Iris pigment epithelial cell (primary cell): ENCODE data around the gene CFAP97D1.

Source experiments
- DNase-seq: peaks from one replicate; pipeline ENCODE4 v3.0.0-alpha.2; 2011; ENCODE audit warnings: low read depth

CFAP97D1 gene

DNA sequence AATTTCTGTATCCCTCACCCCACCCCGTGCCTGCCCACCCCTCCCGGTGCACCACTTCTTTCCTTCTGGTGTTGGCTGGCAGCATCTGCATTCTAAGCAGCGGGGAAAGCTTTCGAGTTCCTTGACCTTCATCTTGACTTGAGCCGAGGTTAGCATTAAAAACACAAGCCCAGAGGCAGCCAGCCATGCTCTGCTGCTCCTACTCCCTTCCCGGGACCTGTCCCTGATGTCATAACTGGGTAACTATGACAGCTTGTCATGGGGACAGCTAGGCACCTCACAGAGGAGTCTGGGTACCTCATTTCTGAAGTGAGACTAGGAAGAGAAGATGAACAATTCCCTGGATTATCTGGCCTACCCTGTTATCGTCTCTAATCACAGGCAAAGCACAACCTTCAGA lies at the start of gene CFAP97D1:
TSS of gene CFAP97D1 (plus strand) at position 301 of the 400 bp plus-strand sequence. CDS start at position 329, 28 bp downstream.
- DNase-seq, result no peak

DNA sequence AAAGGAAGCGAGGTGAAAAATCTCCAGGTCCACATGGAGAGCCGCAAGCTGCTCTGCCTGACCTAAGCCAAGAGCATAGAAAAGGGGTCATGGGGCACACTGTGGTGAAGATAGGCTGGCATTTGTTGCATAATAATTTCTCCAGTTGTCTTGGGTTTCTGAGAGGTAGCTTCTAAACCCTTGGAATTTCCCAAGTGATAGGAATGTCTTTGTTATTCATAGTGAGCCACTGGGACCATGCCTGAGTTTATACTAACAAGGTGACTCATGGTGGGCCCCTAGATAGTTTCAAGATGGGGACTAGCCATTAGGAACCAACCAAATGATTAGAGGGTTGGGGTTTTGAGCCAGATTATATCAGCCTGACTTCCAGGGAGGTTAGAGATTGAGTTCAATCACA lies 47.3 kb upstream of the CFAP97D1 start:
- DNase-seq, result peak; percentile 82

DNA sequence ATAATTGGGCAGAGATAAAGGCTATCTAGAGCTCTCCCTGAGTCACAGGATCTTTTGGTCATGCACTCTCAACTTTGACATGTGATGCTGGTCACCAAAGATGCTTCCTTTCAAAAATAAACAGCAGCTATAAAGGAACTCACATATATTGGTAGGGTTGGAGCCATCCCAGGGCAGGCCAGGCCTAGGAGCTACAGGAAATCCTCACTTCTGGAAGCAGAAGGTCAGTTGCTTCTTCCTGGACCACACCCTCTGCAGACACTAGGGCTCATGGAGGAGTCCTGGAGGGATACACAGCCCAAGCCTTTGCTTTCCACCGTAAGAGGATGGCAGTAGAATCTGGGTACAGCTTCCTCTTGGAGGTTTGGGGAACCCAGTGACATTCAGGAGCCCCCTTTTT lies 46.3 kb upstream of the CFAP97D1 start:
- no peak for DNase-seq

DNA sequence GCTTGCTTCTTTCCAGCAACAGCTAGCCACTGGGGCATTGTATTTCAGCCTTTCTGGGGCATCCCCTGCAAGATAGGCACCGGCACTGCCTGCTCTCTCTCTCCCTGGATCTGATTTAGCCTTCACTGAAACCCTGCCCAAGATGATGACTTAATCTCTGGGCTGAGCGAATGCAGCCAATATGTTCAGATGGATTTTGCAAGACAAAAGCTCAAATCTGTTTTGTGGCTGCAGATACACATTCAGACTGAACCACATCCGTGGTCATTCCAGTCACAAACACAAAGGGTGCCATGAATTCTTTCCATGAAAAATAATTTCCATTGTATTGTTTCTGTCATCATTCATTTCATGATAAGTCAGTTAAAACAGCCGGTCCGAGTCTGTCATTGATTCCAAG lies 45.9 kb upstream of the CFAP97D1 start:
- DNase-seq, result peak; percentile 87

DNA sequence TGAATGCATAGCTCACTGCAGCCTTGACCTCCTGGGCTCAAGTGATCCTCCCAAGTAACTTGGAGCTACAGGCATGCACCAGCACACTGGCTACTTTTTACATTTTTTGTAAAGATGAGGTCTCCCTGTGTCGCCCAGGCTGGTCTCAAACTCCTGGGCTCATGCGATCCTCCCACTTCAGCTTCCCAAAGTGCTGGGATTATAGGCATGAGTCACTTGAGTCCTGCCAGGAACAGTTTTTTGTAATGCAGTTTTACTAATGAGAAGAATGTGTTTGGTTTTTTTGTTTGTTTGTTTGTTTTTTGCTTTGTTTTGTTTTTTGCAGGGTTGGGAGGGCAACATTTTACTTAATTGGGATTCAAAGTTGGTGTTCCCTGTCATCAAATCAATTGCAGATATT lies 43.8 kb upstream of the CFAP97D1 start:
- no peak for DNase-seq

DNA sequence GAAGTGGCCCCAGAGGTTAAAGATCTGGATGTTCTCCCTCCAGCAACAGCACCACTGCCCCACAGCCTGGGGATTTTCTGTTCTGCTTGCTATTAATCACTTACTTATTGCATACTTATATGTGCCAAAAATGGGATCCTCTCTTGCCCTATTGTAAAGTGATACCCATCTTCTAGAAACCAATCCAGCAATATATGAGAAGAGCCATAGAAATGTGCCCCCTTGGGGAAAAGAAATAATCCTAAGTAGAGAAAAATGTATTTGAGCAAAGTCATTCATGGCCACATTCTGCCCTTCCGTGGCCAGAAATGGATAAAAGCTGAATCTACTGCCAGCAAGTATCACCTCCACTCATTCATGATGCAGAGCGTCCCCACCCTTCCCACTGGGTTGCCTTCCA lies 42.5 kb upstream of the CFAP97D1 start:
- DNase-seq, result no peak

DNA sequence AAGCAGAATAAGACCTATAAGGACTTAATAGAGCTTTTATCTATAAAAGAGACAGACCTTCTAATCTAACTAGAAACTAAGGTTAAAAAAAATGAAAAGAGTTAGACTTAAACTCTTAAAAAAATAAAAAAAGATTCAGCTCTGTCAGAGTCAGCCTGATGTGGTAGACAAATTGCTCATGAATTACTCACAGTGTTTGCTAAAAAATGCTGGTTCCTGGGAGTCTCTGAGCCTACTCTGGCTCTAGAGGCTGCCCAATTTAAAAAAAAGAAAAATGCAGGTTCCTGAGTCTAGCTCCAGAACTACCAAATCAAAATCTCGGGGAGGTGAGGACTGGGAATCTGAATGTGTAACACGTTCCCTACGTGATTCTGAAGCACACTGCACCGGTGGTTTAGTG lies 39.7 kb upstream of the CFAP97D1 start:
- DNase-seq, result peak; percentile 38

DNA sequence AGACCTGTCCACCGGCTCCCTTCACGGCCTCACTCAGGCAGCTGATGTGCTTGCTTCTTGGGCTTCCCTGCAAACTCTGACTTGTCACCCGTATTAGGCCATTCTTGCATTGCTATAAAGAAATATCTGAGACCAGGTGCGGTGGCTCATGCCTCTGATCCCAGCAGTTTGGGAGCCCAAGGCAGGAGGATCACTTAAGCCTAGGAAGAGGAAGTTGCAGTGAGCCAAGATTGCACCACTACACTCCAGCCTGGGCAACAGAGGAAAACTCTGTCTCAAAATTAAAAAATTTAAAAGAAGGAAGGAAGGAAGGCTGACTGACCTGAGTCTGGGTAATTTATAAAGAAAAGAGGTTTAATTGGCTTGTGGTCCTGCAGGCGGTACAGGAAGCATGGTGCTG lies 38.6 kb upstream of the CFAP97D1 start:
- no peak for DNase-seq

DNA sequence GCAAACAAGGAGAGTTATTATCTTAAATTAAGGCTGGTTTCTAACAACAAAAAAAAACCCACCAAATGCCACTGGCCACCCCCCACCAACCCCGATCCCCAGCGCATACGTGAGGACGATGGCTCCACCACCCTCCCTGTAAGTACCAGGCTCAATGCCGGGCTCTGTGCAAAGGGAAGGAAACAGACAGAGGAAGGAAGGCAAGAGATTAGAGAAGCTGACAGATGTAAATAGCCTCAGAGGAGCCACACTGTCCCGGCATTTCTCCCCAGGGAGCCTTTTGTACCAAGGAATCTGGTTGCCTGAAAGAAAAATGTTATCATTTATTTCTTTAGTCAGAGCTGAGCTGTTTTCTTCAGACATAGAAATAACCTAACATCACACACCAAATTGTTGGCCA lies 34.7 kb upstream of the CFAP97D1 start:
- no peak for DNase-seq

DNA sequence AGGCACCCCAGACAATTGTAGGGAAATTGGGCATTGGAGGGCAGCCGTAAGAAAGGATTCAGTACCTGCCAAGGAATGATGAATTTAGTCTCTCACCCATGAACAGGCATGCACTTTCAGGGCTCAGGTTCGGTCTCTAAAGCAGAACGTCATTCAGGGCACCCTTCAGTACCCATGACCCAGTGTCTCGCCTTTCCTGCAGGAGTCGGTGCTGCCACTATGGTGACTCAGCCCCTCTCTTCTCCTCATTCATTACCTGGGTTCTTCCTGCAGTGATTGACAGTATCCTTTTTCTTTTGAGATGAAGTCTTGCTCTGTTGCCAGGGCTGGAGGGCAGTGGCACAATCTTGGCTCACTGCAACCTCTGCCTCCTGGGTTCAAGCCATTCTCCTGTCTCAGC lies 30.1 kb upstream of the CFAP97D1 start:
- no peak for DNase-seq

DNA sequence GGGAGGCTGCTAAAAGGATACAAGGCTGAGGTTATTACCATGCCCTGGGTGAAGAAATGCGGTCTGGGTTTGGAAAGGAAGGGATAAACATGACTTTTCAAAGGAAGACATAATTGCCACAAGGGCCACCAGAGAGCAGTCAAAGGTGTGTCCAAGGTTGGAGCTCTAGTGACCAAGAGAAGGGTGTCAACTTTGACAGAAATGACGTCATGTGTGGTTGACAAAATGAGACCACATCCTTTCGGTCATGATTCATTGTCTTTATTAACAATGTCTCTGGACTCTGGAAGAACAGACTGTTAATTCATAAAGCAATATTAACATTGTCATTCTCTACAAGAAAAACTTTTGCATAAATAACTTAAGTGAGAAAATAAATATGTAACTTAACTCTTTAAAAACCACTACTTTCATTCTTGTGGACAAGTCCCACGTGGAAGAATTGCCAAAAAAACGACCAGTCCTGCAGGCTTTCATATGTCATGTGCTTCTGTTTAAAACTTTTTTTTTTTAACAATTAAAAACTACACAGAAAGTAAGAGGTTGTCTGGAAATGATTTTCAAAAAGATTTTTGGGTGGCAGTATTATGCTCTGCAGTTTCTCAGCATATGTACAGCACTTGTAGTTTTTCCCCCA lies 26.6 kb upstream of the CFAP97D1 start:
- no peak for DNase-seq

DNA sequence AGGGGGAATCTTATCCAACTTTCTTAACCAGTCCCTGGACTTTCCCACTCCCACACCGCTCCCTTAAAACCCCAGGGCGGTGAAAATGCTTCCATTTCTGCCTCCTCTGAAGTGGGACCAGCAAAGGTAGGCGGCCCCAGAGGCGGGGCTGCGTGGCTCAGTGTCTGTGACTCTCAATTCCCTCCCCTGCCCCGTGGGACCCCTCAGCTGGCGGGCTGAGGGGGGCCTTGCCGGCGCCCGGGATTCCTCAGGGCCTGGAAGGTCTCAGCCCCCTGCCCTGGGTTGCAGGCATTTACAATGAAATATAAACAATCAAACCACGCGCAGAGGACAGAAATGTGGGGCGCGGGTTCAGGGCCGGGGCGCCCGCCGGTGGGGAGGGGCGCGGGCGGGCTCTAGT lies 25.3 kb upstream of the CFAP97D1 start:
- no peak for DNase-seq

DNA sequence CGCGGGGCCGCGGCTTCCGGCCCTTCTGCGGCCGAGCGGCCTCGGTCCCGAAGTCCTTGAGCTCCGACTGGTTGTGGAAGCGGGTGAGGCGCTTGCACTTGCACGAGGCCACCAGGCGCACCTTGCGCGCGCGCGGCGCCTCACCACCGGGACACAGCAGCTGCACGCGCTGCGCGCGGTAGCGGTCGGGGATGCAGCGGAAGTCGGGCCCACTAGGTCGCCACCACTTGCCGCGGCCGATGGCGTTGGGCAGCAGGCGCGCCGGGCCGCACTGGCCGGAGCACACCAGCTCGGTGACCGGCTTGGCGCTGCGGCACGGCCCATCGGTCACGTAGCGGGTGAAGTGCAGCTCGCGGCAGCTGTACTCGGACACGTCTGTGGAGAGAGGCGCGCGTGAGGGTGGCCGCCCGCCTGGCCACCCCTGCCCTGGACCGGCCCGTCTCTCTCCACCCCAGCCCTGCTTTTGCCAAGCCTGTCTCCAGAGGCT lies 24.8 kb upstream of the CFAP97D1 start:
- DNase-seq, result peak; percentile 28

DNA sequence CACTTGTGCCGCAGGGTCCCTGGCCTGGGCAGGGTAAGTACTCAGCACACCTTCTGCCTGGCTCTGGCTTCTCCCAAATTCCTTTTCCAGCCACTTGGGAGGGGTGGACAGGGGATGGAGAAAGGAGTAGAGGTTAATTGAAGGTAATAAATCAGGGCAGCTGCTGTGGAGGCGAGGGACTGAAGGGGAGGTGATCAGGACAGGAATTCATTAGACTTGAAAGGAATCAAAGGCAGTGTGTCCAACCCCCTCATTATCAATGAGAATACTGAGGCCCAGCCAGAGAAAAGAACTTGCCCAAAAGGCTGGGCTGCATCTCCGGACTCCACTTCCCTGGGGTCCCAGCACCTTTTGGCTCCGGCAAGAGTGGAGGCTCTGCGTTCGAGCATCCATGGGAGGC lies 24.0 kb upstream of the CFAP97D1 start:
- no peak for DNase-seq

DNA sequence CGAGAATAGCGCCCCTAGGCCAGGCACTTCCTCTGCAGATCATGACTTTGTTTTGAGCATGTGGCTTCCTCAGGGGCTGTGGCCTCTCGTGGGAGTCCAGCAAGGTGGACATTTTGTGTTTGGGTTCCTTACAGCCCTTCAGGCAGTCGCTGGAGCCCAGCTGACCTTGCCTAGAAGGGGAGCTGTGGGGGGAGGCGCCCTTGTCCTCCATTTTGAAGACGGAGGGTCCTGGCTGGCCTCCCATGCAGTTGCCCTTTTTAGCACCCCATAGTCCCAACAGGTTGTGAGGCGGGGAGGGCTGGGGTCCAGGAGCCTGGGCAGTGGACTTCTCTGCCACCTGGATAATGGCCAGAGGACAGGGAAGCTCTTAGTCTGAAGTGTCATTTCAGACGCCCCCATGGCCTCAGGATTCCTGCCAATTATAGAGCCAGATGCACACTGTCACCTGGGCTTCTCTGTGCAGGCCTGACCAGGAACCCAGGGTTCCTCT lies 23.0 kb upstream of the CFAP97D1 start:
- no peak for DNase-seq

DNA sequence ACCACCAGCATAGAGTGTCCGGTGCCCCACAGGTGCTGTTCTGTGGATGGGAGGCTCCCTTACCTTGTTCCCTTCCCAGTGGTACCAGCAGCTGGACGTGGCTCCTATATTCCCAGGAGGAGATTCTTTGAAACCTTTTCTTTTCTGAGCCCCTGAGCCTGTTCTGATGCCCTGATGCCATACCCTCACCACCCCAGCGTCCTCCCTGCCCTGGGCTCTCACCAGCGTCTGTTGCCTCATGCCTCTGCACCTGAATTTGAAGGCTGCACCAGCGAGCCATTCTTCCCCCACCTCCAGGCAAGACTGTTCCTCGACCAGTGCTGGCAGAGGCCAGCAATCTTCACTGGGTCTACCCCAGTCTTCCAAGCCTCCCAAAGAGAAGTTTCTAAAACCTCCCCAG lies 22.1 kb upstream of the CFAP97D1 start:
- no peak for DNase-seq

DNA sequence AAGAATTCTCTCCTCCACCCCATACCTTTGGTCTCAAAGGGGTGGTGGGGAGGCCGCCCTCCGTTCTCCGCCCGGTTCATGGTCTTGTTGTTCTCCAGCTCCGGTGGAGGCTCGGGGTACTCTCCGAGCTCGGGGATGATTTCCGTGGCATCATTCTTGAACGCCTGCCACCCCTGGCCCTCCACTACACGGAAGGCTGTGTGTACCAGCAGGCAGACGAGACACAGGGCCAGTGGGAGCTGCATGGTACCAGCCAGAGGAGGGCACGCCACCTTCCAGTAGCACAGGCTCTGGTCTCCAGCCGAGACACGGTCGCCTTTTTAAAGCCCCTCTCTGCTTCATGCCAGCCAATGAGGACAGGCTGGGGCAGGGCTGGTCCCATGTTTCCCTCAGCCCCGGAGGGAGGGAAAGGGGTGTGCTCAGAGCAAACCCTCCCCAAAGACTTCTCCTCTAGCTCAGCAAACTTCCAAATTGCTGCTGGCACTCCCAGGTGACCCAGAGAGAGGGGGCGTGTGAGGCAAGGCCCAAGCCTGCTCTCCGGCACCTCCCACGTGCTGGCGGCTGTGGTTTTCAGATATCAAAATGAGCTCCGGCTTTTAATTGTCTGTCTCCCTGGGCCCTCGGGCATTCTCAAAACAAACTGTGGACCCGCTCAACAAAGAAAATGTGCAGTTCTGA lies 21.6 kb upstream of the CFAP97D1 start, which contains the start of gene SOST:
TSS of gene SOST (minus strand) at position 295 of the 678 bp plus-strand sequence. CDS start at position 245, 50 bp downstream.
- DNase-seq, result no peak

DNA sequence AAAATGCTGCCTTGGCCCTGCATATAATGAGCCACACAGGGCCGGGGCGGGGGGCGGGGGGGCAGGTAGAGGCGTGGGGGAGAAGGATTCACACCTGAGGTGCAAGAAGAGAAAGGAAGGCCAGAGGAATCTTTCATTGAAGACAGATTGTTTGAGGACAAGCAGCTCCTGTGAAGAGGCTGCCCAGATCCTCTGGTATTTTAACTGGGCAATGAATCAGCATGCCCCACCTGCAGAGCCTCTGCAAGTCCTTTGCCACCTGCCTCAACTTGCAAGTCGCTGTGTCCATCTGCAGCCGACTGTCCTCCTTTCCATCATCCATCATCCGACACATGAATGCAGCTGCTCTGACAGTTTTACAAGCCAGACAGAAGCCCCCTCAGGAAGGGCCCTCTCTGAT lies 20.4 kb upstream of the CFAP97D1 start:
- no peak for DNase-seq

DNA sequence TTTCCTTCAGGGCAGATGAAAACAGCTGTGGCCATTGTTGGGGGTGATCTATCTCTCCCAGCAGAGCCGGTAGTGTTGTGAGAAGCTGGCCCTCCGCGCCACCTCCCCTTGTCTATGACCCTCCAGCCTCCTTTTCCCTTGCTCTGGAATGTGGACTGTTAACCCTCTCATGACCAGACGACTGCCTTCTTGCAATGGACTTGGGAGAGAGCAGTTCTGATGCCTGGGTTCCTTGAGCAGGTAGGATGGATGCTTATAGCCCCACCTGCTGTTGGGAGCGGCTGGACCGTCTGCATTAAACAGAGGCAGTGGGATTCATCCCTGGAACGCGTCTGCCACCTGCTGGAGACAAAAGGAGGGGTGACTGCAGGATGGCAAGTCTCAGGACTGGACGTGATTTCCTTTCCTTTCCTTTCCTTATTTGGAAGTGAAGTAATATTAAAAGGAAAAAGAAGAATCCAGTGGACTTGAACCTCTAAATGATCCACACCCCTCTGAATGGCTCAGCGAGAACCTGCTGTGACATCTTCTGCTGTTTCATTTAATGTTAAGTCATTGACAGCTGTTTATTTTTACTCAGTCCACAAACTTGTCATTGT lies 19.9 kb upstream of the CFAP97D1 start:
- DNase-seq, result peak; percentile 88

DNA sequence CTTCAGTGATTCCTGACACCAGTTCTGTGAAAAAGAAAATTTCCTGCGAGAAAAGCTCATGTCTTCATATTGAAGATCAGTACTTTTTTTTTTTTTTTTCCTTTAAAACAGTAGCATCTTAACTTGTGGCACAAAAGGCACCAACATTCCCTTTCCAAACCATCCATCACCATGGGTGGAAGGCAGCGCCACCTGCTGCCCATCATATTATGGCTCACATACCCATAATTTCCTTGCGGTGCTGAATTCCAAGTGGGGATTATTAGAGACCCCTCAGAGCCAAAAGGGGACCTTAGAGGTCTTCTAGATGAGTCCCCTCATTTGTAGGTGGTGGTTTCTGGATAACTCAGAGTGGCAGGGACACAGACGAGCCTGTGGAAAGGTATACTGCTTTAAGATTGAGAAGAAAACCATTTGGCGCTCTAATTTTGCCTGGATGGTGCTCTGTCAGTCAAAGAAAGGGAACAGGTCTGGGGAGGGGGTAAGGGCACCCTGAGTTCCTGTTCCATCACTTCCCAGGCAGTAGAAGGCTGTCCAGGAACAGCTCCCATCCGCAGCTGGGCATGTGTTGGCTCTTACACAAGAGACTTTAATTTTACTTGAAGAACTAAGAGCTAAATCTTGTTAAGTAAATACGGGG lies 13.7 kb upstream of the CFAP97D1 start:
- peak; percentile 45 for DNase-seq

DNA sequence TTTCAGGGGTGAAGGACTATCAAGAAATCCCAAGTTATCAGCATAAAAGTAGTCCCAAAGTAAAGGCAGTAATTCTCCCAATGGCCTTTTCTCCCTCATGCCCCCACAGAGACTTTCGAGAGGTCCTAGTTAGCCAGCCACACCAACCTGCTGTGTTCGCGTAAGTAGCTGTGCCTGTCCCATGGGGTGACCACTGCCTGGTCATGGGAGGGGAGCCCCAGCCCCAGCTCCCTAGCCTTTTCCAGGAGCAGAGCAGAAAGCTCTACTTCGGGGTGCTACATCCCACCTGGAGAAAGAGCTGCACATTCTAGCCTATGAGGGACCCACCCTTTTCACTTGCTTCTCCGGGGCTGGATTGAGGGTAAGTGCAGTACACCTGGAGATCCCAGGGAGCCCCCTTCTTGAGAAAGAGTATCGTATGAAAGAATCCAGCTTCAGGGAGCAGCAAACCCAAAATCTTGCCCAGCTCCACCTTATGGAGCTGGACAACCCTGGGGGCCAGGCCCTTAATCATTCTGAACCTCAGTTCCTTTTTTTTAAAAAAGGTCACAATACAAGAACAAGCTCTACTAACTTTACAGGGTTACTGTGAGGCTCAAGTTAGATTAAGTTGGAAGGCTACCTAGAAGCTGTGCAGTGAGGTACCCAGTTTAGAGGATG lies 13.1 kb upstream of the CFAP97D1 start:
- DNase-seq, result no peak

DNA sequence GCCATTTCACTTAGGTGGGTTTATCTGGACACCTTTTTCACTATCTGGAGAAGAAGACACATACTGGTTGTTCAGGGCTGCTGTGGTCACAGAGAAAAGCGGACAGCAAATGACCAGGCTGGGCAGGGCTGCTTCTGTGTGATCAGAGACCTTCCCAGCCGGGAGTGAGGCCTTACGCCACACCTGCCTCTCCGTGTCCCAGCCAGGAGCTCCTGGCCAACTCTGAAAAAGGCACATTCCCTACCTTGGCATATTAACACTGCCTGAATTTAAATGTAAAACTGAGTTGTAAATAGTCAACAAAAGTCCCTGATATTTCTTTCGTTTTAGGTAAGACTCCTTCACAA lies 12.5 kb upstream of the CFAP97D1 start:
- DNase-seq, result no peak
